Esophagus muscularis mucosa (tissue), 4 donors: ENCODE results near the gene MAP4K4. TPM values are rescaled to one million over a fixed set of nuclear protein-coding genes. Genes with fewer than 3 reads are reported as not detected.

Experiments used
- DNase-seq: peaks from one replicate; pipeline ENCODE4 v3.0.0-alpha.2; 2017; ENCODE audit errors: extremely low spot score
- H3K27ac ChIP-seq, 4 donors: fragments of 200-600 bp; sonication (generic); replicated peaks in 1 of 4; 1 replicate in 3 of 4; 2 replicates in 1 of 4; pipeline ENCODE4 v1.5.1; 2016 to 2019; ENCODE audit warnings: mild to moderate bottlenecking in 1 of 4
- H3K27me3 ChIP-seq, 4 donors: fragments of 200-600 bp; sonication (generic); one replicate each; pipeline versions ENCODE4 v1.5.1 to v1.6.0; 2016 to 2019
- H3K36me3 ChIP-seq, 4 donors: fragments of 200-600 bp; sonication (generic); one replicate each; pipeline ENCODE4 v1.5.1; 2016 to 2019
- H3K4me1 ChIP-seq, 4 donors: fragments of 200-600 bp; sonication (generic); one replicate each; pipeline ENCODE4 v1.5.1; 2016 to 2019
- H3K4me3 ChIP-seq, 4 donors: fragments of 200-600 bp; sonication (generic); 1 replicate in 2 of 4; 2 replicates in 2 of 4; pipeline ENCODE4 v1.5.1; 2016 to 2019; ENCODE audit warnings: mild to moderate bottlenecking in 4 of 4, moderate library complexity in 1 of 4
- H3K9me3 ChIP-seq, 4 donors: fragments of 200-600 bp; sonication (generic); 1 replicate in 3 of 4; 2 replicates in 1 of 4; pipeline ENCODE4 v1.5.1; 2016 to 2019
- CTCF ChIP-seq, 3 experiments: fragments of 200-600 bp in 2 of 3; fragments of 450-650 bp in 1 of 3; sonication (generic) in 2 of 3; IDR thresholded peaks; one replicate each; pipeline ENCODE4 v1.5.1; 2017 to 2019; ENCODE audit warnings: antibody characterized with exemption in 3 of 3, mild to moderate bottlenecking in 2 of 3, moderate library complexity in 1 of 3
- EP300 ChIP-seq: sonication (generic); formaldehyde crosslinking; IDR thresholded peaks from one replicate; pipeline ENCODE4 v1.6.1; 2017; ENCODE audit warnings: antibody characterized with exemption
- POLR2A ChIP-seq: fragments of 450-650 bp; IDR thresholded peaks from one replicate; pipeline ENCODE4 v1.6.1; 2017; ENCODE audit warnings: antibody characterized with exemption, moderate library complexity, mild to moderate bottlenecking, low read depth
- POLR2AphosphoS5 ChIP-seq, 2 donors: sonication (generic); formaldehyde crosslinking; IDR thresholded peaks; one replicate each; pipeline ENCODE4 v1.6.1; 2017; ENCODE audit warnings: antibody characterized with exemption in 2 of 2
- WGBS: methylation state at CpG from one replicate; pipeline ENCODE4 v1.1.5; 2018; 5-methylcytosine and 5-hydroxymethylcytosine counted together
- intact Hi-C: fragments of 100-400 bp; cut with DNase I; formaldehyde crosslinking; loops from one replicate; pipeline ENCODE4 v1.15.1; 2023
- total RNA-seq, 4 donors: library from RNA; depleted of rRNA; stranded (reverse); fragments of >200 nt; gene quantifications; one replicate each; pipeline versions ENCODE4 v1.1.0 to v1.2.1, GENCODE V29; 2016

Gene MAP4K4
- total RNA-seq, result 10 to 100 TPM; 37.8 to 59.0 (median 51.7) TPM

DNA sequence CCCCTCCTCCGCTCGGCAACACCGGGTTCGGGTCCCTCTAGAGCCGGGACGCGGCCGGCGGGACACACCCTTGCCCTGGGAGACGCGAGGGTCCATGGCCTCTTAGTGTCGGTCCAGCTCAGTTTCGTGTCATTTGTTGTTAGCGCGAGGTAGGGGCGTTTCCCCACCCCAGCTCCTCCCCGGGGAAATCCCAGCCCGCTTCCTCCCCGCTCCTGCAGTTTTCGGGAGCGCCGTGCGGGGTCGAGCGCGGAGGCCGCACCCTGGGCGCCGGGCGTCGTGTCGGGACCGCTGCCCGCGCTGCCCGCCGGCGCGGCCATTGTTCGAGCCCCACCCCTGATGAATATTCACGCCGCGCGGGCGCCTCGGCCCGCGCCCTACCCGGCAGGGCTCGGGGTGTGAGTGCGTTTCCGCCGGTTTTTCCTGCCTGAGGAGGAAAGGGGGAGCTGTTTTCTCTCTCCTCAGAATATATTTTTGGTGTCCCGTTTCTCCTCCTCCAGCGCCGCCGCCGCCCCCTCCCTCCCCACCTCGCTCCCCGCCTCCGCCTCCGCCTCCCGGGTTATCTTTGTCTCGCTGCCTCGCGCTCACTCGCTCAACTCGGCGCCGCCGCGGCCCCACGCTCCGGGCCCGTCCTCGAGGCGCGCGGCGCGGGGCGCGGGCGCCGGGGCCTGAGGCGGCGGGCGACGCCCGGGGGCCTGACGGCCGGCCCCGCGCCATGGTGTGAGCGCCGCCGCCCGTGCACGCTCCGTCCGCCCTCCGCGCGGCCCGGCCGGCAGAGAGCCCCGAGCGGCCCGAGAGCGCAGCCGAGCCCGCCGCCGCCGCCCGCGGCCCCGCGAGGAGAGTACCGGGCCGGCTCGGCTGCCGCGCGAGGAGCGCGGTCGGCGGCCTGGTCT is at the start of gene MAP4K4:
Gene MAP4K4, plus strand, starts transcription at position 584 of the 890 bp plus-strand sequence. CDS start 374 bp downstream, outside the sequence.
- H3K36me3 ChIP-seq, result no peaks in the 10 kb centered on the region
- 0% methylated on average over 14 of the region's 129 CpGs for WGBS
- TF ChIP-seq EP300 (no peak), POLR2AphosphoS5 (IDR thresholded peaks at IDR 0.05) (peak in 1 of 2 donors; percentile 43), CTCF (IDR thresholded peaks at IDR 0.05) (peak in 1 of 3 experiments; percentile 33)
- no peaks in the 10 kb centered on the region for H3K27me3 ChIP-seq
- peak within 1 kb of the TSS; percentile 72 to 87 (median 80) for H3K4me3 ChIP-seq
- peaks cover 0 to 6% (median 0%) of the 10 kb centered on the region in 4 donors for H3K9me3 ChIP-seq
- peak within 1 kb of the TSS; percentile 85 to 92 (median 90) for H3K27ac ChIP-seq
- DNase-seq, result peak; percentile 96
- intact Hi-C loops, result loop anchor here (2.0 to 10.0 kb wide), 2 partner anchors 125 to 283 kb away; no protein-coding TSS in a partner anchor
- peaks cover 19 to 51% (median 42%) of the 10 kb centered on the region in 4 donors for H3K4me1 ChIP-seq

GRCh38 chr2:101653469-101653868 is 44.0 kb upstream of the MAP4K4 start:
- intact Hi-C loops, result no loop called here
- no peak for DNase-seq
- TF ChIP-seq CTCF (IDR thresholded peaks at IDR 0.05) (no peak), POLR2A (no peak), EP300 (no peak), POLR2AphosphoS5 (IDR thresholded peaks at IDR 0.05) (no peak)
- H3K27me3 ChIP-seq, result no peaks in the 10 kb centered on the region
- H3K4me3 ChIP-seq, result no peak overlapping the region
- no peaks in the 10 kb centered on the region for H3K36me3 ChIP-seq
- H3K27ac ChIP-seq, result no peak overlapping the region
- 83% methylated on average over 7 of the region's 7 CpGs for WGBS
- H3K9me3 ChIP-seq, result no peaks in the 10 kb centered on the region
- H3K4me1 ChIP-seq, result peaks cover 0 to 18% (median 17%) of the 10 kb centered on the region in 4 donors

- no peaks in the 10 kb centered on the region for H3K36me3 ChIP-seq
- no peaks in the 10 kb centered on the region for H3K27me3 ChIP-seq
- intact Hi-C loops, result no loop called here
- H3K4me1 ChIP-seq, result peaks cover 0 to 18% (median 17%) of the 10 kb centered on the region in 4 donors
- H3K27ac ChIP-seq, result peak overlapping the region in 3 of 4 donors; percentile 22 to 68 (median 33)
- 38% methylated on average over 5 of the region's 5 CpGs for WGBS
- H3K4me3 ChIP-seq, result no peak overlapping the region
- no peak for DNase-seq
- no peak for TF ChIP-seq POLR2AphosphoS5 (IDR thresholded peaks at IDR 0.05)
- no peak for TF ChIP-seq POLR2A
- TF ChIP-seq CTCF (IDR thresholded peaks at IDR 0.05), result no peak
- no peak for TF ChIP-seq EP300
- H3K9me3 ChIP-seq, result no peaks in the 10 kb centered on the region
These were observed 41.6 kb upstream of the MAP4K4 start for GRCh38 chr2:101655702-101656422.

GRCh38 chr2:101657787-101658186 is 39.7 kb upstream of the MAP4K4 start:
- intact Hi-C loops, result no loop called here
- Histone ChIP-seq H3K4me3 (no peak overlapping the region), H3K27me3 (no peaks in the 10 kb centered on the region), H3K27ac (no peak overlapping the region), H3K4me1 (peaks cover 0 to 18% (median 17%) of the 10 kb centered on the region in 4 donors), H3K9me3 (no peaks in the 10 kb centered on the region), H3K36me3 (no peaks in the 10 kb centered on the region)
- 92% methylated on average over 4 of the region's 6 CpGs for WGBS
- TF ChIP-seq POLR2AphosphoS5 (IDR thresholded peaks at IDR 0.05) (no peak), CTCF (IDR thresholded peaks at IDR 0.05) (no peak), EP300 (no peak), POLR2A (no peak)
- peak; percentile 17 for DNase-seq
